IMR-90 (cell line): ENCODE results near the gene FRMD1. TPM values are rescaled to one million over a fixed set of nuclear protein-coding genes. Genes with fewer than 3 reads are reported as not detected.

ENCODE experiments used
- ATAC-seq: fragments of 200-7000 bp; cut with Tn5 transposase; 2 replicates; pipeline ENCODE4 v1.9.1; 2020; ENCODE audit warnings: low read depth, mild to moderate bottlenecking, moderate library complexity
- BruUV-seq: library from RNA; stranded (reverse); fragments of 400-500 nt; replicated peaks from 2 replicates; lab custom pipeline; 2021; lab: Mats Ljungman, UMichigan
- CTCF ChIA-PET: fragments of 300-600 bp; formaldehyde crosslinking; extraction: SDS; loops from one replicate; lab custom pipeline; 2021; ENCODE audit warnings: antibody characterized with exemption; lab: Yijun Ruan, JAX
- POLR2A ChIA-PET: fragments of 300-600 bp; sonication (Branson Sonifier 250); formaldehyde crosslinking; loops from one replicate; lab custom pipeline; 2022; ENCODE audit warnings: antibody characterized with exemption; ENCODE audit not compliant: unreplicated experiment; lab: Charles Lee
- DNase-seq: peaks from one replicate; pipeline ENCODE4 v3.0.0; 2013
- H2AFZ ChIP-seq: replicated peaks from 2 replicates; pipeline ENCODE3; 2013; ENCODE audit warnings: low read length, mild to moderate bottlenecking; ENCODE audit not compliant: poor library complexity
- H2AK5ac ChIP-seq: 2 replicates; pipeline ENCODE4 v1.6.1; 2013; ENCODE audit warnings: low read depth, low read length, inconsistent platforms
- H2AK9ac ChIP-seq: replicated peaks from 2 replicates; pipeline ENCODE3; 2013; ENCODE audit warnings: mild to moderate bottlenecking, low read depth, low read length, moderate library complexity; ENCODE audit not compliant: poor library complexity
- H2BK120ac ChIP-seq: 2 replicates; pipeline ENCODE4 v1.6.1; 2013; ENCODE audit warnings: low read depth, low read length, inconsistent platforms
- H2BK15ac ChIP-seq: 3 replicates; pipeline ENCODE4 v1.6.1; 2013; ENCODE audit warnings: low read depth, low read length, inconsistent platforms
- H2BK20ac ChIP-seq: 2 replicates; pipeline ENCODE4 v1.6.1; 2013; ENCODE audit warnings: low read depth, mild to moderate bottlenecking, inconsistent platforms, low read length, moderate library complexity
- H2BK5ac ChIP-seq: 2 replicates; pipeline ENCODE4 v1.6.1; 2013; ENCODE audit warnings: mild to moderate bottlenecking, low read depth, low read length, inconsistent platforms; ENCODE audit not compliant: poor library complexity, severe bottlenecking
- H3K14ac ChIP-seq: replicated peaks from 2 replicates; pipeline ENCODE4 v1.6.1; 2013; ENCODE audit warnings: low read depth, low read length, inconsistent platforms
- H3K18ac ChIP-seq: 2 replicates; pipeline ENCODE4 v1.6.1; 2013; ENCODE audit warnings: low read depth, low read length, control low read depth
- H3K23ac ChIP-seq: 2 replicates; pipeline ENCODE4 v1.6.1; 2013; ENCODE audit warnings: low read depth, low read length, inconsistent platforms
- H3K27ac ChIP-seq: 2 replicates; pipeline ENCODE4 v1.5.1; 2013; ENCODE audit warnings: mild to moderate bottlenecking, control low read depth, low read length; ENCODE audit not compliant: insufficient read depth
- H3K27me3 ChIP-seq: 2 replicates; pipeline ENCODE4 v1.6.1; 2013; ENCODE audit warnings: low read length; ENCODE audit not compliant: control insufficient read depth, insufficient read depth
- H3K36me3 ChIP-seq: 2 replicates; pipeline ENCODE4 v1.6.1; 2013; ENCODE audit warnings: low read length, mixed read lengths; ENCODE audit not compliant: control insufficient read depth, insufficient read depth
- H3K4ac ChIP-seq: 2 replicates; pipeline ENCODE4 v1.6.1; 2013; ENCODE audit warnings: low read depth, low read length, inconsistent platforms
- H3K4me1 ChIP-seq: 2 replicates; pipeline ENCODE4 v1.6.1; 2013; ENCODE audit warnings: low read length, mixed read lengths; ENCODE audit not compliant: control insufficient read depth, insufficient read depth
- H3K4me2 ChIP-seq: 2 replicates; pipeline ENCODE4 v1.6.1; 2013; ENCODE audit warnings: low read depth, mild to moderate bottlenecking, control low read depth, low read length, moderate library complexity
- H3K4me3 ChIP-seq: 2 replicates; pipeline ENCODE4 v1.5.1; 2013; ENCODE audit warnings: low read depth, mild to moderate bottlenecking, control low read depth, low read length, moderate library complexity; ENCODE audit not compliant: insufficient read depth
- H3K56ac ChIP-seq: 2 replicates; pipeline ENCODE4 v1.6.1; 2013; ENCODE audit warnings: low read length, inconsistent platforms; ENCODE audit not compliant: insufficient read depth; ENCODE audit errors: extremely low read depth
- H3K79me1 ChIP-seq, 2 experiments: 2 replicates each; pipeline ENCODE4 v1.6.1; 2013; ENCODE audit warnings: low read length in 2 of 2, inconsistent platforms in 1 of 2, low read depth in 1 of 2
- H3K9ac ChIP-seq: 2 replicates; pipeline ENCODE4 v1.6.1; 2013; ENCODE audit warnings: low read depth, low read length, control low read depth
- H3K9me1 ChIP-seq: 2 replicates; pipeline ENCODE4 v1.6.1; 2013; ENCODE audit warnings: low read length, inconsistent platforms; ENCODE audit not compliant: insufficient read depth
- H3K9me3 ChIP-seq: 2 replicates; pipeline ENCODE4 v1.6.1; 2013; ENCODE audit warnings: low read length; ENCODE audit not compliant: control insufficient read depth, insufficient read depth
- H4K20me1 ChIP-seq: 2 replicates; pipeline ENCODE4 v1.6.1; 2013; ENCODE audit warnings: low read length, inconsistent platforms; ENCODE audit not compliant: insufficient read depth
- H4K5ac ChIP-seq: 2 replicates; pipeline ENCODE4 v1.6.1; 2013; ENCODE audit warnings: mild to moderate bottlenecking, low read depth, low read length, control low read depth
- H4K8ac ChIP-seq, 2 experiments: 2 replicates each; pipeline ENCODE4 v1.6.1; 2013; ENCODE audit warnings: low read depth in 2 of 2, low read length in 2 of 2, control low read depth in 1 of 2, inconsistent platforms in 1 of 2
- H4K91ac ChIP-seq: 2 replicates; pipeline ENCODE4 v1.6.1; 2013; ENCODE audit warnings: low read depth, low read length, inconsistent platforms; ENCODE audit not compliant: insufficient read depth
- FOS ChIP-seq: fragments of 150-350 bp; IDR thresholded peaks from 2 replicates; pipeline ENCODE4 v1.6.1; 2016; ENCODE audit warnings: low read depth, low read length
- RAD21 ChIP-seq: IDR thresholded peaks from 2 replicates; pipeline ENCODE4 v1.6.1; 2012; ENCODE audit warnings: low read length, improper control_type of control experiment
- SMC3 ChIP-seq: fragments of 150-350 bp; IDR thresholded peaks from 2 replicates; pipeline ENCODE4 v1.6.1; 2016; ENCODE audit warnings: low read depth, mild to moderate bottlenecking, antibody characterized with exemption, low read length, moderate library complexity
- WGBS, 2 experiments: methylation state at CpG; one replicate each; pipeline versions ENCODE4 v1.1.5 to v1.1.7; 2013; ENCODE audit warnings: missing lambda C conversion rate in 2 of 2; ENCODE audit not compliant: insufficient read length in 1 of 2; ENCODE audit errors: extremely low coverage in 2 of 2; 5-methylcytosine and 5-hydroxymethylcytosine counted together
- dilution Hi-C: fragments of 300-500 bp; cut with HindIII; formaldehyde crosslinking; loops from one replicate; pipeline ENCODE4 v1.14.3; 2018; ENCODE audit warnings: low sequenced_read_pairs; ENCODE audit not compliant: unreplicated experiment
- in situ Hi-C: fragments of 300-500 bp; cut with MboI; formaldehyde crosslinking; loops from 3 replicates; pipeline ENCODE4 v1.14.3; 2019; ENCODE audit warnings: low sequenced_read_pairs, inconsistent platforms, mixed read lengths
- intact Hi-C: fragments of 100-400 bp; cut with micrococcal nuclease; formaldehyde crosslinking; loops from 2 replicates; pipeline ENCODE4 v1.10.0; 2022
- polyA plus RNA-seq, 3 experiments: library from polyadenylated mRNA; depleted of rRNA; stranded (reverse); fragments of >200 nt; gene quantifications; 2 replicates each; pipeline ENCODE4 v1.2.3, GENCODE V29; 2012; ENCODE audit warnings: low replicate concordance in 1 of 3
- total RNA-seq: library from RNA; depleted of rRNA; stranded (reverse); fragments of >200 nt; gene quantifications from 2 replicates; pipeline ENCODE4 v1.2.3, GENCODE V29; 2012
- TF ChIP-seq, protein P1 (sequence below): conservative IDR thresholded peaks from 2 replicates; pipeline ENCODE4 v1.5.1; 2012; ENCODE audit warnings: mild to moderate bottlenecking, low read depth, low read length, improper control_type of control experiment

Gene FRMD1
- total and polyA plus RNA-seq, 2 of the 4 experiments (the other 2 are of a cell fraction): not detected

DNA sequence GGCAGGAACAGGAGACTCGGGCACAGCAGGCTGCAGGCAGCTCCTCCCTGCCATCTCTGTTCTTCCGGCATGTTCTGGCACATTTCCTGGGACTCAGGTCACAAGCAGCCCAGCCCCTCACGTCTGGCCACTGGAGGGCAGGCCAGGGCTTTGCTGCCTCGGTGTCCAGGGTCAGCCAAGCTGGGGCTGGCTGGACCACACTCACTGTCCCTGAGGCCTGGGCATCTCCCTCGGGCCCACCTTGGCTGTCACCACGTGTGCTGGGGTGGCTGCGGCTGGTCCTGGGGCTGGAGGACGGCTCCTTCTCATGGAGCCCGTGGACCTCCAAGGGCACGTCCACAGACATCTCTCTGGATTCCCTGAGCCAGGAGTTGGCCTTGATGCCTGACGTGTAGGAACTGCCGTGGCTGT lies 18.5 kb downstream of the FRMD1 start:
- no peak overlapping the region for H3K23ac ChIP-seq
- no peak overlapping the region for H3K4ac ChIP-seq
- H2AK9ac ChIP-seq: peak overlapping the region; percentile 23
- no peak overlapping the region for H4K8ac ChIP-seq
- H2BK20ac ChIP-seq: no peak overlapping the region
- H3K4me3 ChIP-seq: no peak overlapping the region
- H2BK15ac ChIP-seq: no peak overlapping the region
- no peaks in the 10 kb centered on the region for H3K36me3 ChIP-seq
- H2BK5ac ChIP-seq: no peak overlapping the region
- peak overlapping the region; percentile 0; the same call in 1 of the 2 replicates for H4K5ac ChIP-seq
- no peak overlapping the region for H3K4me2 ChIP-seq
- intact Hi-C loops (loop anchor here (1.0 to 10.0 kb wide), 3 partner anchors 57 to 824 kb away; no protein-coding TSS in a partner anchor), dilution Hi-C loops (no loop called here), in situ Hi-C loops (no loop called here)
- H2BK120ac ChIP-seq: no peak overlapping the region
- no peaks in the 10 kb centered on the region for H4K20me1 ChIP-seq
- H3K18ac ChIP-seq: no peak overlapping the region; the same call in 1 of the 2 replicates
- DNase-seq (peak; percentile 43), ATAC-seq (peak; percentile 89)
- CTCF ChIA-PET: interaction anchor here (1.0 to 1.6 kb wide), 7 partner anchors 15 to 827 kb away, joined by 3 to 8 read pairs (median 5); no protein-coding TSS in a partner anchor
- no peak overlapping the region for H4K91ac ChIP-seq
- H3K9me3 ChIP-seq: no peaks in the 10 kb centered on the region
- TF ChIP-seq RAD21: peak; percentile 52
- TF ChIP-seq, protein P1, sequence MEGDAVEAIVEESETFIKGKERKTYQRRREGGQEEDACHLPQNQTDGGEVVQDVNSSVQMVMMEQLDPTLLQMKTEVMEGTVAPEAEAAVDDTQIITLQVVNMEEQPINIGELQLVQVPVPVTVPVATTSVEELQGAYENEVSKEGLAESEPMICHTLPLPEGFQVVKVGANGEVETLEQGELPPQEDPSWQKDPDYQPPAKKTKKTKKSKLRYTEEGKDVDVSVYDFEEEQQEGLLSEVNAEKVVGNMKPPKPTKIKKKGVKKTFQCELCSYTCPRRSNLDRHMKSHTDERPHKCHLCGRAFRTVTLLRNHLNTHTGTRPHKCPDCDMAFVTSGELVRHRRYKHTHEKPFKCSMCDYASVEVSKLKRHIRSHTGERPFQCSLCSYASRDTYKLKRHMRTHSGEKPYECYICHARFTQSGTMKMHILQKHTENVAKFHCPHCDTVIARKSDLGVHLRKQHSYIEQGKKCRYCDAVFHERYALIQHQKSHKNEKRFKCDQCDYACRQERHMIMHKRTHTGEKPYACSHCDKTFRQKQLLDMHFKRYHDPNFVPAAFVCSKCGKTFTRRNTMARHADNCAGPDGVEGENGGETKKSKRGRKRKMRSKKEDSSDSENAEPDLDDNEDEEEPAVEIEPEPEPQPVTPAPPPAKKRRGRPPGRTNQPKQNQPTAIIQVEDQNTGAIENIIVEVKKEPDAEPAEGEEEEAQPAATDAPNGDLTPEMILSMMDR: peak; percentile 45
- TF ChIP-seq FOS: no peak
- TF ChIP-seq SMC3: 0 out of 2 replicates have a peak, but pooled peaks have one; percentile 25
- no peak overlapping the region for H3K9ac ChIP-seq
- no peak overlapping the region for H3K14ac ChIP-seq
- H3K4me1 ChIP-seq: 0 out of 2 replicates have a peak, but pooled peaks cover 1% of the 10 kb centered on the region
- no peak overlapping the region for H2AK5ac ChIP-seq
- H3K27me3 ChIP-seq: no peaks in the 10 kb centered on the region; the same call in 1 of the 2 replicates
- 54% methylated on average over 9 of the region's 12 CpGs; no CpG with 5 or more reads in 1 of the 2 experiments for WGBS, 2 experiments
- H2AFZ ChIP-seq: peak overlapping the region; percentile 71
- no peaks in the 10 kb centered on the region for H3K79me1 ChIP-seq
- BruUV-seq: no TSS peak
- H3K9me1 ChIP-seq: no peaks in the 10 kb centered on the region
- no peak overlapping the region for H3K27ac ChIP-seq
- no peak overlapping the region for H3K56ac ChIP-seq
- POLR2A ChIA-PET: no interaction called here
